HCT116 (cell line): ENCODE results near the gene KCNC1. TPM values are rescaled to one million over a fixed set of nuclear protein-coding genes. Genes with fewer than 3 reads are reported as not detected.

Source experiments
- ATAC-seq: fragments of 200-7000 bp; cut with Tn5 transposase; 2 replicates; pipeline ENCODE4 v1.9.1; 2020; ENCODE audit warnings: mild to moderate bottlenecking, moderate library complexity
- BruUV-seq: library from RNA; stranded (reverse); fragments of 400-500 nt; replicated peaks from 2 replicates; lab custom pipeline; 2021; lab: Mats Ljungman, UMichigan
- CTCF ChIA-PET: fragments of 300-600 bp; sonication (Branson Sonifier 250); formaldehyde crosslinking; loops from one replicate; lab custom pipeline; 2021; ENCODE audit warnings: antibody characterized with exemption; lab: Charles Lee
- POLR2A ChIA-PET: fragments of 300-600, 350-600 bp; sonication (Branson Sonifier 250); formaldehyde crosslinking; loops from one replicate; lab custom pipeline; 2021; ENCODE audit warnings: antibody characterized with exemption; lab: Charles Lee
- RAD21 ChIA-PET, 2 experiments: fragments of 300-600 bp; sonication (Branson Sonifier 250); formaldehyde crosslinking; loops; one replicate each; lab custom pipeline; 2023; ENCODE audit warnings: low total read pairs in 2 of 2; ENCODE audit not compliant: uncharacterized antibody in 2 of 2, unreplicated experiment in 2 of 2, low non-redundant PET in 1 of 2; lab: Charles Lee
- DNase-seq: peaks from one replicate; pipeline ENCODE4 v3.0.0-alpha.2; 2010; ENCODE audit warnings: low read depth, low spot score
- H2AFZ ChIP-seq: fragments of 200-600 bp; shearing (Covaris generic), sonication (generic); 2 replicates; pipeline ENCODE4 v1.6.1; 2017; ENCODE audit warnings: low read depth, mixed run types, mixed read lengths, antibody characterized with exemption, low read length; ENCODE audit not compliant: poor library complexity, severe bottlenecking
- H3K27ac ChIP-seq: 2 replicates; pipeline ENCODE4 v1.5.1; 2012; ENCODE audit warnings: low read depth, low read length
- H3K27me3 ChIP-seq: fragments of 200-600 bp; sonication (generic); 2 replicates; pipeline ENCODE4 v1.6.1; 2016; ENCODE audit warnings: mixed run types, low read length, mixed read lengths; ENCODE audit not compliant: insufficient read depth
- H3K36me3 ChIP-seq, 2 experiments: fragments of 200-500 bp in 1 of 2; fragments of 200-600 bp in 1 of 2; sonication (Bioruptor generic) in 1 of 2; sonication (generic) in 1 of 2; 2 replicates each; pipeline versions ENCODE4 v1.5.1 to v1.6.1; 2014 to 2016; ENCODE audit warnings: low read length in 2 of 2, inconsistent platforms in 1 of 2, mixed read lengths in 1 of 2, mixed run types in 1 of 2; ENCODE audit not compliant: insufficient read depth in 2 of 2, control insufficient read depth in 1 of 2
- H3K4me1 ChIP-seq, 2 experiments: fragments of 200-600 bp in 1 of 2; sonication (generic) in 1 of 2; 2 replicates each; pipeline versions ENCODE4 v1.5.1 to v1.6.1; 2012 to 2017; ENCODE audit warnings: low read length in 2 of 2, inconsistent platforms in 1 of 2, mild to moderate bottlenecking in 1 of 2, mixed read lengths in 1 of 2, mixed run types in 1 of 2, moderate library complexity in 1 of 2; ENCODE audit not compliant: insufficient read depth in 2 of 2, control insufficient read depth in 1 of 2
- H3K4me2 ChIP-seq: fragments of 200-600 bp; sonication (generic); 2 replicates; pipeline ENCODE4 v1.6.1; 2017; ENCODE audit warnings: mixed run types, low read length, mixed read lengths
- H3K4me3 ChIP-seq, 2 experiments: fragments of 200-600 bp in 1 of 2; sonication (generic) in 1 of 2; replicated peaks in 1 of 2; 2 replicates each; pipeline ENCODE4 v1.5.1; 2011 to 2016; ENCODE audit warnings: low read length in 2 of 2, control low read depth in 1 of 2, low read depth in 1 of 2, mild to moderate bottlenecking in 1 of 2, mixed read lengths in 1 of 2, mixed run types in 1 of 2
- H3K79me2 ChIP-seq: fragments of 200-600 bp; sonication (generic); 2 replicates; pipeline ENCODE4 v1.6.1; 2017; ENCODE audit warnings: mild to moderate bottlenecking, mixed run types, low read length, moderate library complexity, mixed read lengths; ENCODE audit not compliant: insufficient read depth
- H3K9ac ChIP-seq: fragments of 200-600 bp; sonication (generic); 2 replicates; pipeline ENCODE4 v1.6.1; 2016; ENCODE audit warnings: low read length, mixed read lengths
- H3K9me2 ChIP-seq: fragments of 200-600 bp; sonication (generic), shearing (Covaris generic); 2 replicates; pipeline ENCODE4 v1.6.1; 2017; ENCODE audit warnings: mixed run types, mild to moderate bottlenecking, moderate library complexity; ENCODE audit not compliant: insufficient read depth
- H3K9me3 ChIP-seq, 2 experiments: fragments of 200-500 bp in 1 of 2; fragments of 200-600 bp in 1 of 2; sonication (Bioruptor generic) in 1 of 2; sonication (generic) in 1 of 2; 2 replicates each; pipeline ENCODE4 v1.6.1; 2014 to 2017; ENCODE audit warnings: low read length in 2 of 2, mixed read lengths in 2 of 2, inconsistent platforms in 1 of 2, low read depth in 1 of 2, mild to moderate bottlenecking in 1 of 2, mixed run types in 1 of 2, moderate library complexity in 1 of 2; ENCODE audit not compliant: control insufficient read depth in 1 of 2, insufficient read depth in 1 of 2
- H4K20me1 ChIP-seq: fragments of 200-600 bp; sonication (generic), shearing (Covaris generic); 2 replicates; pipeline ENCODE4 v1.6.1; 2017; ENCODE audit warnings: mixed run types, mild to moderate bottlenecking, moderate library complexity; ENCODE audit not compliant: insufficient read depth
- CBX3 ChIP-seq: IDR thresholded peaks from 2 replicates; pipeline ENCODE4 v1.6.1; 2012; ENCODE audit warnings: low read depth
- EGR1 ChIP-seq: IDR thresholded peaks from 2 replicates; pipeline ENCODE4 v1.6.1; 2012; ENCODE audit warnings: low read depth
- ELF1 ChIP-seq: IDR thresholded peaks from 2 replicates; pipeline ENCODE4 v1.6.1; 2012; ENCODE audit warnings: low read depth, borderline replicate concordance
- EZH2phosphoT487 ChIP-seq: fragments of 200-600 bp; IDR thresholded peaks from 2 replicates; pipeline ENCODE4 v1.6.1; 2018; ENCODE audit warnings: antibody characterized with exemption, borderline replicate concordance
- JUND ChIP-seq: IDR thresholded peaks from 2 replicates; pipeline ENCODE4 v1.6.1; 2012
- REST ChIP-seq: IDR thresholded peaks from 2 replicates; pipeline ENCODE4 v1.6.1; 2012; ENCODE audit warnings: low read depth
- YY1 ChIP-seq: IDR thresholded peaks from 2 replicates; pipeline ENCODE4 v1.6.1; 2011; ENCODE audit warnings: low read length, low read depth, moderate library complexity, mild to moderate bottlenecking; ENCODE audit not compliant: insufficient replicate concordance; ENCODE audit errors: extremely low read depth
- intact Hi-C: fragments of 100-400 bp; cut with micrococcal nuclease; formaldehyde crosslinking; loops from 2 replicates; pipeline ENCODE4 v1.10.0; 2022
- total RNA-seq: library from RNA; stranded (reverse); gene quantifications from one replicate; pipeline ENCODE4 v1.2.1, GENCODE V29; 2021; ENCODE audit not compliant: unreplicated experiment

The KCNC1 gene
- total RNA-seq, 1 experiment from 2014 or later, result 0.12 TPM

GRCh38 chr11:17775035-17775348 is 40.4 kb downstream of the KCNC1 start (continued):
- no peak for TF ChIP-seq YY1
- TF ChIP-seq EZH2phosphoT487, result no peak
- no peak for TF ChIP-seq REST
- no peak for TF ChIP-seq JUND

- no peaks in the 10 kb centered on the region for H3K9me3 ChIP-seq
- no peak overlapping the region for H3K9ac ChIP-seq
- ChIA-PET CTCF (no interaction called here), POLR2A (no interaction called here), RAD21 (no interaction called here)
- no peak for DNase-seq
- intact Hi-C loops, result no loop called here
- no peaks in the 10 kb centered on the region for H4K20me1 ChIP-seq
- TF ChIP-seq CBX3, result no peak
- no peak for TF ChIP-seq EGR1
- no peak for TF ChIP-seq ELF1
- TF ChIP-seq REST, result no peak
- TF ChIP-seq JUND, result no peak
- TF ChIP-seq EZH2phosphoT487, result no peak
- no peaks in the 10 kb centered on the region for H3K27me3 ChIP-seq
- no peak overlapping the region for H3K4me2 ChIP-seq
- H3K4me3 ChIP-seq, result no peak overlapping the region
- no peak overlapping the region for H3K27ac ChIP-seq
- no peaks in the 10 kb centered on the region for H3K36me3 ChIP-seq
- no TSS peak for BruUV-seq
- no peaks in the 10 kb centered on the region for H3K79me2 ChIP-seq
- H3K4me1 ChIP-seq, result no peaks in the 10 kb centered on the region
- no peak overlapping the region for H2AFZ ChIP-seq
- ATAC-seq, result no peak
- no peaks in the 10 kb centered on the region for H3K9me2 ChIP-seq
These were observed 41.1 kb downstream of the KCNC1 start for GRCh38 chr11:17775507-17776211.
